HG03025 (cell line): ENCODE measurements around the gene RNU1-3.
"Not testable (repeated sequence)": the region's sequence is repeated elsewhere in the genome, so short reads cannot be mapped to it uniquely, and the experiment has no call there.

Source experiments
- ATAC-seq: cut with Tn5 transposase; IDR thresholded peaks from one replicate; pipeline ENCODE4 v1.9.1; 2021; ENCODE audit warnings: mild to moderate bottlenecking, moderate library complexity; ENCODE audit not compliant: unreplicated experiment, low FRiP score

The RNU1-3 gene

DNA sequence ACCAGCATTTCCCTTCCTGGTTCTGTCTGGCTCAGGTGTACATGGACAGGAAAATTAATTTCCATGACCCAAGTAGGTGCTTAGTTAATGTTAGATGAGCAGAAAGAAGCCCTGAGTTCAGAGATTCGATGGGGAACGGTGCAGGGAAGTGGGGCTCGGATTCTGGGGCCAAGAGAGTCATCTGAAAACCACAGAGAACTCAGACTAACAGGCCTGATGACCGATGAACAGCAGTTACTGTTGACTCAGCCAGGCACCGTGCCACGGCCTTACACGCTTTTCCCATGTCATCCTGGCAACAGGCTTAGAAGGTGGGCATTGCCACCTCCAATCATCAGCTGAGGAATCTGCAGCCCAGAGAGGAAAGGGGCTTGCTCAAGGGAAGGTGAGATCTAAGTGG, 43.4 kb downstream of the RNU1-3 start:
- ATAC-seq = not testable (repeated sequence)

DNA sequence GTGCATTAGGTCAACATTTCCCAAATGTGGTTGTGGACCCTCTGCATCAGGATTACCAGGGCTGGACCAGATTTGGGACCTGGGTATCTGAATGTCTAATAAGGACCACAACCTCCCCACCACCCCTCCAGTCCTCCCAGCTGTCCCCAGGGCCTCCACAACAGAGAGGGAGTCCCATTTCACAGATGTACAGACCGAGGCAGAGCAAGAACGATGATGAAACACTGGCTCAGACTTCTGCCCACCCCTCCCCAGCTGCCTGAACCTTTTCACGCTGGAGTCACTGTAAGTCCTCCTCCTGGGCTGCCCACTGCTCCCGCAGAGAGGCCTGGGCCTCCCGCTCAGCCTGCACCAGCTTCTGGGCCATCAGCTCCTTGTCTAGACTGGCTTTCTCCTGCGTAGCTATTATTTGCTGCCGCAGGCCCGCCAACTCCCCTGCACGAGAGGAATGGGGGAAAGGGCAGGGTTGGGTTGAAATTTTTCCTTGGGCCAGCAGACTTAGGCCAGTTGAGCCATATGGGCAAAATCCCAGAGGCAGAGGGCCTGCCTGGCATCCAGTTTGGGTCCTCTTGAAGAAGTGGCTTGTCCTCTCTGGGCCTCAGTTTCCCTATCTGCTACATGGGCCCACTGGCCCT, 45.0 kb downstream of the RNU1-3 start:
- not testable (repeated sequence) for ATAC-seq

DNA sequence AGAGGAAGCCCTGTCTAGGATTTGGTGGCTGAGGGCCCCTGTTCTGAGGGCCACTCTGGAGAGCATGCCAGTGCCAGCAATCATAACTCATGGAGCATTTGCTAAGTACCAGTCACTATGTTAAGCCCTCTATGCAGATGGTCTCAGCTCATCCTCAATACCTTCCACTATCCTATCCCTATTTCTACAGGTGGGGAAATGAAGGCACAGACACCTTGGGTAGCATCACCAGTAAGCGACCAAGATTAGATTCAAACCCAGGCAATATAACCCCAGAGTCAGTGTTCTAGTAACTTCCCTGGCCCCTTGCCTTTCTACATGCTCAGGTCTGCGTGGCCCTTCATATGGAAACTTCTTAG, 45.5 kb downstream of the RNU1-3 start:
- ATAC-seq = no peak

- ATAC-seq = not testable (repeated sequence)
Measured at GRCh38 chr1:16619803-16620501, 46.8 kb downstream of the RNU1-3 start.

GRCh38 chr1:16618719-16619118, 48.0 kb downstream of the RNU1-3 start:
- ATAC-seq = no peak

- no peak for ATAC-seq
Measured at GRCh38 chr1:16617778-16618580, 48.8 kb downstream of the RNU1-3 start.

DNA sequence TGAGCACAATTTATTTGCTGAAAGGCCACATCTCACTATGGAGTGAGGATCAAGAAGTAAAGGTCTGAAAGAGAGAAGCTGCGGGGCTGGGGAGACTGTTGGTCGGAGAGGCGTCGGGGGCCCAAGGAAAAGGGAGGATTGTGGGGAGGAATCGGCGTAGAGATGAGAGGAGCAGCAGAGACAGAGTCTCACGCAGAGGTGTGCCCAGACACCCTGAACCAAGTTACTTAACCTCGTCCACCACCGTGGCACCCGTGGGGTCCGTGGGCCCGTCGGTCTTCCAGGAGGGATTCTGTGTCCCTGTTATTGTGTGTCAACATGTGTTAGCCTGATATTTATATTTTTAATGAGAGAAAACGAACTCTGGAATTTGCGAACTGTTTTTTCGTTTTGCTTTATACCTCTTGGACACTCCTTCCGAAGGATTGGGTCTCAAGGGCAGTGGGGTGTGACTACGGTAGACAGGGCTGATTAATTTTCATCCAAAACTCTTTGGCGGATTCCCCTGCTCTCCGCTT, 49.6 kb downstream of the RNU1-3 start:
- ATAC-seq = no peak
